Activated gamma-delta T cell (primary cell): ENCODE results near the gene IFI30.
A peak's percentile ranks its signal among the peaks of the same experiment; 100 is the strongest.
"Not testable (repeated sequence)": the region's sequence is repeated elsewhere in the genome, so short reads cannot be mapped to it uniquely, and the experiment has no call there.

Source experiments
- DNase-seq: peaks from one replicate; lab custom pipeline; 2025; lab: John Stamatoyannopoulos, UW

Gene IFI30

GRCh38 chr19:18203408-18203862 lies 29.8 kb downstream of the IFI30 start:
- no peak for DNase-seq

- DNase-seq: peak; percentile 97
These were observed 30.3 kb downstream of the IFI30 start, which contains the start of gene RAB3A for GRCh38 chr19:18203863-18204393. TSS of gene RAB3A (minus strand) at chr19:18204042. CDS start at chr19:18202740, 1,302 bp downstream.

- DNase-seq: no peak
These were observed 31.0 kb downstream of the IFI30 start for GRCh38 chr19:18204394-18205199.

- no peak for DNase-seq
These were observed 31.7 kb downstream of the IFI30 start for GRCh38 chr19:18205200-18205892.

GRCh38 chr19:18206018-18206417 lies 32.4 kb downstream of the IFI30 start:
- DNase-seq: no peak

- no peak for DNase-seq
These were observed 34.7 kb downstream of the IFI30 start for GRCh38 chr19:18208098-18208951.

- not testable (repeated sequence) for DNase-seq
These were observed 36.3 kb downstream of the IFI30 start for GRCh38 chr19:18209912-18210311.

- DNase-seq: no peak
These were observed 38.1 kb downstream of the IFI30 start for GRCh38 chr19:18211683-18212082.

- DNase-seq: no peak
These were observed 41.3 kb downstream of the IFI30 start for GRCh38 chr19:18214779-18215433.

GRCh38 chr19:18216789-18217188 lies 43.2 kb downstream of the IFI30 start:
- DNase-seq: no peak

GRCh38 chr19:18218159-18218558 lies 44.5 kb downstream of the IFI30 start:
- no peak for DNase-seq

- DNase-seq: no peak
These were observed 45.0 kb downstream of the IFI30 start for GRCh38 chr19:18218600-18218999.

- no peak for DNase-seq
These were observed 46.5 kb downstream of the IFI30 start for GRCh38 chr19:18219911-18220631.

- no peak for DNase-seq
These were observed 47.1 kb downstream of the IFI30 start for GRCh38 chr19:18220632-18221275.

- DNase-seq: no peak
These were observed 48.5 kb downstream of the IFI30 start for GRCh38 chr19:18221815-18222725.

GRCh38 chr19:18223860-18224524 lies 50.4 kb downstream of the IFI30 start:
- no peak for DNase-seq

- DNase-seq: peak; percentile 63
These were observed 51.1 kb downstream of the IFI30 start for GRCh38 chr19:18224525-18225354.

GRCh38 chr19:18225355-18225701 lies 51.7 kb downstream of the IFI30 start:
- no peak for DNase-seq
